Heart left ventricle (tissue), 16 donors: ENCODE results near the gene MED29. TPM values are rescaled to one million over a fixed set of nuclear protein-coding genes. Genes with fewer than 3 reads are reported as not detected.

ENCODE experiments used
- ATAC-seq, 4 donors: fragments of 200-7000 bp; cut with Tn5 transposase; one replicate each; pipeline ENCODE4 v1.9.1; 2020 to 2022; ENCODE audit warnings: moderate library complexity in 4 of 4, mild to moderate bottlenecking in 3 of 4, moderate number of reproducible peaks in 1 of 4
- DNase-seq, 5 donors: peaks; one replicate each; pipeline ENCODE4 v3.0.0-alpha.2; 2020
- H3K27ac ChIP-seq, 12 donors: fragments of 200-600 bp; sonication (generic) in 4 of 12; one replicate each; pipeline versions ENCODE4 v1.5.0 to v1.8.0; 2016 to 2022; ENCODE audit warnings: mild to moderate bottlenecking in 2 of 12
- H3K27me3 ChIP-seq, 9 donors: fragments of 200-600 bp; sonication (generic) in 2 of 9; one replicate each; pipeline versions ENCODE4 v1.5.1 to v1.8.0; 2016 to 2022; ENCODE audit warnings: mild to moderate bottlenecking in 3 of 9
- H3K36me3 ChIP-seq, 9 donors: fragments of 200-600 bp; sonication (generic) in 2 of 9; one replicate each; pipeline versions ENCODE4 v1.5.0 to v1.8.0; 2018 to 2022; ENCODE audit warnings: mild to moderate bottlenecking in 2 of 9
- H3K4me1 ChIP-seq, 12 donors: fragments of 200-600 bp; sonication (generic) in 4 of 12; one replicate each; pipeline versions ENCODE4 v1.5.0 to v1.8.0; 2016 to 2022; ENCODE audit warnings: mild to moderate bottlenecking in 3 of 12
- H3K4me3 ChIP-seq, 12 donors: fragments of 200-600 bp; sonication (generic) in 4 of 12; one replicate each; pipeline versions ENCODE4 v1.5.0 to v1.8.0; 2017 to 2022; ENCODE audit warnings: mild to moderate bottlenecking in 9 of 12, moderate library complexity in 4 of 12
- H3K9me3 ChIP-seq, 12 donors: fragments of 200-600 bp; sonication (generic) in 4 of 12; one replicate each; pipeline versions ENCODE4 v1.5.0 to v1.8.0; 2016 to 2022; ENCODE audit warnings: mild to moderate bottlenecking in 1 of 12
- POLR2A ChIP-seq, 2 donors: fragments of 450-650 bp; IDR thresholded peaks; one replicate each; pipeline ENCODE4 v1.6.1; 2017; ENCODE audit warnings: antibody characterized with exemption in 2 of 2, mild to moderate bottlenecking in 2 of 2, moderate library complexity in 2 of 2
- WGBS, 4 donors: extraction: QIAGEN DNeasy Blood & Tissue Kit in 2 of 4; methylation state at CpG; one replicate each; pipeline versions ENCODE4 v1.1.5 to v1.1.7; 2013 to 2018; 5-methylcytosine and 5-hydroxymethylcytosine counted together
- intact Hi-C, 10 donors: fragments of 100-400 bp; cut with DNase I; formaldehyde crosslinking; loops; one replicate each; pipeline versions ENCODE4 v1.11.1 to v1.14.2; 2022
- polyA plus RNA-seq, 2 donors: library from polyadenylated mRNA; stranded (reverse); fragments of 200-250 nt; gene quantifications; one replicate each; pipeline ENCODE4 v1.2.3, GENCODE V29; 2013
- total RNA-seq, 9 donors: library from RNA; depleted of rRNA in 2 of 9; stranded (reverse); fragments of >200 nt in 2 of 9; fragmentation: NEBNext Ultra II Directional in 3 of 9; extraction: Animal tissue kit (Norgen Biotek cat#: 25700) in 3 of 9; gene quantifications; one replicate each; pipeline versions ENCODE4 v1.1.0 to v1.2.4, GENCODE V29; 2016 to 2023
- TF ChIP-seq, protein P1 (sequence below), 12 donors: fragments of 200-600 bp; sonication (generic) in 4 of 12; IDR thresholded peaks; one replicate each; pipeline versions ENCODE4 v1.5.0 to v1.8.0; 2018 to 2022; ENCODE audit warnings: antibody characterized with exemption in 12 of 12, mild to moderate bottlenecking in 5 of 12
- donor health status: ischemic (EF 13 %, LVEDD 7.1; RV severe dilation, severe dysfunction).
- donor health status: healthy with polysubstance abuse.
- donor health status: DM: no; HTN: yes; CAD: no.
- donor health status: DM: no; HTN: no; CAD: no.
- donor health status: ischemic (EF 25% LVEDD 6.9; RV normal size, moderate dysfunction).
- donor health status: ischemic (EF 25% LVEDD 5.7; RV mildly dilated, moderate dysfunction).
- donor health status: healthy.
- donor health status: DM: yes; HTN: yes; CAD: no.
- donor health status: ischemic (EF 35%, LVEDD 5.7; RV mildly dilated, moderate dysfunction).
- donor health status: nonischemic (EF 11% LVEDD 7.7; RV severe dilation, severe dysfunction).
- donor health status: DM: yes; HTN: yes; CAD: no.
- donor health status: PGD.
- donor health status: ischemic (EF 29% LVEDD 5.4; RV normal size, mild dysfunction).
- donor health status: nonischemic (EF 23%, LVEDD 6.1; RV moderate dilation, normal function).

The MED29 gene
- total and polyA plus RNA-seq, 11 donors: 26.3 to 53.0 (median 34.1) TPM

DNA sequence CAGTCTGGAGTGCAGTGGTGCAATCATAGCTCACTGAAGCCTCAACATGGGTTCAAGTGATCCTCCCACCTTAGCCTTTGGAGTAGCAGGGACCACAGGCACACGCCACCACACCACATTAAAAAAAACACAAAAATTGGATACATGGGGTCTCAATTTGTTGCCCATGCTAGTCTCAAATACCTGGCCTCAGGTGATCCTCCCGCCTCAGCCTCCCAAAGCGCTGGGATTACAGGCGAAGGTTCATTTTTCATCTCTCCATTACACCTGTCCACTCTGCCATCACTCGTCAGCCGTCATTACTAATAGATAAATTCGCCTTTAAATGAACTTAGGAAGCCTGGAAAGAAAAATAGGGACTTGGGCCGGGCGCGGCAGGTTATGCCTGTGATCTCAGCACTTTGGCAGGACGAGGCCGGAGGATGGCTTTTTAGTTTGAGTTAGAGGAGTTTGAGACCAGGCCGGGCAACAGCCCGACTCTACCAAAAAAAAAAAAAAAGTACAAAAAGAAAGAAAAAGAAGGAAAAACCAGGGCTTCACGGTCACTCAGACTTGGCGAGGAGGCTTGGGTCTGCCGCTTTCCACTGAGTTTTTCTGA lies 53.5 kb downstream of the MED29 start:
- ATAC-seq (peak in 2 of 4 donors; percentile 5 to 6), DNase-seq (no peak)
- intact Hi-C loops: loop anchor here in 7 of 10 donors (1.0 to 10.0 kb wide), 7 partner anchors 8 to 228 kb away; partner anchors contain the start of genes EID2B (in 4 of the 7), MED29 (in 2 of the 7), PAF1 (in 2 of the 7) and PLEKHG2 (in 1 of the 7)
- 5 to 9% (median 6%) methylated on average over 17 of the region's 17 CpGs for WGBS, 4 donors
- TF ChIP-seq, protein P1, sequence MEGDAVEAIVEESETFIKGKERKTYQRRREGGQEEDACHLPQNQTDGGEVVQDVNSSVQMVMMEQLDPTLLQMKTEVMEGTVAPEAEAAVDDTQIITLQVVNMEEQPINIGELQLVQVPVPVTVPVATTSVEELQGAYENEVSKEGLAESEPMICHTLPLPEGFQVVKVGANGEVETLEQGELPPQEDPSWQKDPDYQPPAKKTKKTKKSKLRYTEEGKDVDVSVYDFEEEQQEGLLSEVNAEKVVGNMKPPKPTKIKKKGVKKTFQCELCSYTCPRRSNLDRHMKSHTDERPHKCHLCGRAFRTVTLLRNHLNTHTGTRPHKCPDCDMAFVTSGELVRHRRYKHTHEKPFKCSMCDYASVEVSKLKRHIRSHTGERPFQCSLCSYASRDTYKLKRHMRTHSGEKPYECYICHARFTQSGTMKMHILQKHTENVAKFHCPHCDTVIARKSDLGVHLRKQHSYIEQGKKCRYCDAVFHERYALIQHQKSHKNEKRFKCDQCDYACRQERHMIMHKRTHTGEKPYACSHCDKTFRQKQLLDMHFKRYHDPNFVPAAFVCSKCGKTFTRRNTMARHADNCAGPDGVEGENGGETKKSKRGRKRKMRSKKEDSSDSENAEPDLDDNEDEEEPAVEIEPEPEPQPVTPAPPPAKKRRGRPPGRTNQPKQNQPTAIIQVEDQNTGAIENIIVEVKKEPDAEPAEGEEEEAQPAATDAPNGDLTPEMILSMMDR (IDR thresholded peaks at IDR 0.05): no peak
- no peak for TF ChIP-seq POLR2A (IDR thresholded peaks at IDR 0.05)
- Histone ChIP-seq H3K36me3 (peaks cover 0 to 21% (median 11%) of the 10 kb centered on the region in 9 donors), H3K9me3 (no peaks in the 10 kb centered on the region), H3K27me3 (no peaks in the 10 kb centered on the region), H3K4me3 (peak overlapping the region; percentile 65 to 98 (median 86)), H3K27ac (peak overlapping the region; percentile 86 to 96 (median 92)), H3K4me1 (peaks cover 8 to 50% (median 34%) of the 10 kb centered on the region in 12 donors)

DNA sequence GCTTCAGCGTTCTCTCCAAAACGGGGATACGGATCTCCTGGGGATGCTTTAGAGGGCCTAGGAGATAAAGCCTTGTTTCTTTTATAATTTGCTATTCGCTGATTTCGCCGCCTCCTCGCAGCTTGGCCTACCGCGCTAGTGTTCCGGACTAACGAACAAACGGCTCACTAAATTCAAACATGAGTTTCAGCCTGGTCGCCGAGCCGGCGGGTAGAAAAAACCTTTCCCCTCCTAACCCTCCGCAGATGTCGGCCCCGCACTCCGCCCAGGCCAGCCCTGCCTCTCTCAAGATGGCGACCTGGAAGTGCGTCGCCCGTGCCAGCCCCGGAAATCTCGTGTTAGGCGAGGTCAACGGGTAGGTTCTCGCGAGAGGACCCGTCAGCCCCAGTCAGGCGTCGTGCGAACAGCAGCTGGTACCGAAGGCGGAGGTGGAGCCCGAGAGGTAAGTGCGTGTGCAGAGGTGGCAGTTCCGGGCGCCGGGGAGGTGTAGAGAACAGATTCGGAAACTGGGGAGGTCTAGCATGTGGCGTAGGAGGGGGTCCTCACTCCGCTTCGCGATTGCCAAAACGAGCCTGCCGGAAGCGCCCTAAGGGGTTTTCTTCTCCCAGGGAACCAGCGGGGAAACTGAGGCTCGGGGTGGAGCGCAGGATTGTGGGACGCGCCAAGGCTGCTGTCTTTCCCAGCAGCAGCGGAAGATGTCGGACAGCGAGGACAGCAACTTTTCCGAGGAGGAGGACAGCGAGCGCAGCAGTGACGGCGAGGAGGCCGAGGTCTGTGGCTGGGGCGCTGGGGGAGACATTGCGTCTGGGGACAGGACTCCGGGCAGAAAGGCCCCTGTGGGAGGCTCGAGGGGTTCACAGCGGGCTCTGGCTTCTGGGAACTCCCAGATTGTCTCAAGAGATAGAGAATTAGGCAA lies 54.3 kb downstream of the MED29 start, which contains the start of gene SUPT5H:
Gene SUPT5H (plus strand): TSS at position 387 of the 916 bp plus-strand sequence. CDS start 309 bp downstream, at position 696.
- Histone ChIP-seq H3K27ac (peak within 1 kb of the TSS; percentile 86 to 96 (median 92)), H3K36me3 (peaks cover 0 to 22% (median 11%) of the 10 kb centered on the region in 9 donors), H3K27me3 (no peaks in the 10 kb centered on the region), H3K9me3 (no peaks in the 10 kb centered on the region), H3K4me1 (peaks cover 8 to 51% (median 36%) of the 10 kb centered on the region in 12 donors), H3K4me3 (peak within 1 kb of the TSS; percentile 65 to 98 (median 86))
- TF ChIP-seq, protein P1 (IDR thresholded peaks at IDR 0.05): peak in 1 of 12 donors; percentile 12
- TF ChIP-seq POLR2A (IDR thresholded peaks at IDR 0.05): peak; percentile 34 to 91
- WGBS, 4 donors: 0 to 1% (median 1%) methylated on average over 61 to 68 of the region's 68 CpGs
- ATAC-seq (peak; percentile 98 to 99 (median 98)), DNase-seq (peak; percentile 97 to 98 (median 97))
- intact Hi-C loops: loop anchor here in 6 of 10 donors (1.0 to 10.0 kb wide), 6 partner anchors 9 to 89 kb away; partner anchors contain the start of genes EID2B (in 4 of the 6), MED29 (in 2 of the 6), PAF1 (in 2 of the 6) and PLEKHG2 (in 1 of the 6)

DNA sequence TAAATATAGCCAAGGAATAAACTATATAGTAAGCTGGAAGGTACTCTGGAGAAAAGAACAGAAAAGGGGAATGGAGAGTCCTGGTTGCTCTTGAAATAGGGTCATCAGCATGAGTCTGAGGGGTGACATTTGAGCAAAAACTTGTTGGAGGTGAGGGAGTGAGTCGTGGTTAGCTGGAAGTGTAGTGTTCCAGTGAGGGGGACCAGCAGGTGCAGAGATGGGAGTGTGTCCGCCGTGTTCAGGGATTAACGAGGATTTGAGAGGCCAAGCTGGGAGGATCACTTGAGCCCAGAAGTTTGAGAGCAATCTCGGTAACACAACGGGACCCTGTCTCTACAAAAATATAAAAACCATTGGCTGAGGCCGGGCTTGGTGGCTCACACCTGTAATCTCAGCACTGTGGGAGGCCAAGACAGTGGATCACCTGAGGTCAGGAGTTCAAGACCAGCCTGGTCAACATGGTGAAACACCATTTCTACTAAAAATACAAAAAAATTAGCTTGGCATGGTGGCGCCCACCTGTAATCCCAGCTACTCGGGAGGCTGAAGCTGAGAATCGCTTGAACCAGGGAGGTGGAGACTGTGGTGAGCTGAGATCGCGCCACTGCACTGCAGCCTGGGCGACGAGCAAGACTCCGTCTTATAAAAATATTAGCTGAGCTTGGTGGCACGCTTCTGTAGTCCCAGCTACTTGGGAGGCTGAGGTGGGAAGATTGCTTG lies 55.3 kb downstream of the MED29 start:
- no peak for ATAC-seq
- Histone ChIP-seq H3K36me3 (peaks cover 0 to 30% (median 11%) of the 10 kb centered on the region in 9 donors), H3K4me3 (peak overlapping the region; percentile 65 to 98 (median 86)), H3K4me1 (peaks cover 8 to 56% (median 37%) of the 10 kb centered on the region in 12 donors), H3K9me3 (no peaks in the 10 kb centered on the region), H3K27me3 (no peaks in the 10 kb centered on the region), H3K27ac (peak overlapping the region in 7 of 12 donors; percentile 86 to 96 (median 94))
- intact Hi-C loops: loop anchor here in 5 of 10 donors (5.0 to 10.0 kb wide), 3 partner anchors 52 to 88 kb away; partner anchors contain the start of genes EID2B (in 3 of the 5), MED29 (in 2 of the 5) and PAF1 (in 2 of the 5)
- 85 to 88% (median 86%) methylated on average over 16 of the region's 16 CpGs for WGBS, 4 donors
- no peak for DNase-seq
- no peak for TF ChIP-seq POLR2A (IDR thresholded peaks at IDR 0.05)
- TF ChIP-seq, protein P1 (IDR thresholded peaks at IDR 0.05): no peak
